IPS-20b (cell line): ENCODE results near the gene NDEL1.

Experiments used
- H3K27ac ChIP-seq: one replicate; pipeline ENCODE4 v1.5.1; 2013; ENCODE audit warnings: low read length
- H3K27me3 ChIP-seq: 2 replicates; pipeline ENCODE4 v1.6.1; 2013; ENCODE audit warnings: mild to moderate bottlenecking, low read length, inconsistent platforms; ENCODE audit not compliant: insufficient read depth
- H3K36me3 ChIP-seq: 2 replicates; pipeline ENCODE4 v1.6.1; 2013; ENCODE audit warnings: low read depth, mild to moderate bottlenecking, inconsistent platforms, low read length, moderate library complexity; ENCODE audit not compliant: insufficient read depth
- H3K4me1 ChIP-seq: 2 replicates; pipeline ENCODE4 v1.6.1; 2013; ENCODE audit warnings: mild to moderate bottlenecking, control low read depth, inconsistent platforms, low read length, moderate library complexity; ENCODE audit not compliant: insufficient read depth
- H3K4me3 ChIP-seq: 2 replicates; pipeline ENCODE4 v1.5.1; 2013; ENCODE audit warnings: mild to moderate bottlenecking, low read length, inconsistent platforms
- H3K9ac ChIP-seq: 2 replicates; pipeline ENCODE4 v1.6.1; 2013; ENCODE audit warnings: low read depth, mild to moderate bottlenecking, inconsistent platforms, low read length, moderate library complexity
- H3K9me3 ChIP-seq: 2 replicates; pipeline ENCODE4 v1.6.1; 2013; ENCODE audit warnings: mild to moderate bottlenecking, low read depth, low read length, inconsistent platforms; ENCODE audit not compliant: insufficient read depth

NDEL1 gene

GRCh38 chr17:8494506-8495111 is 58.9 kb downstream of the NDEL1 start:
- H3K4me1 ChIP-seq: no peaks in the 10 kb centered on the region
- no peak overlapping the region for H3K4me3 ChIP-seq
- H3K9me3 ChIP-seq: no peaks in the 10 kb centered on the region
- H3K27ac ChIP-seq: no peak overlapping the region
- H3K36me3 ChIP-seq: peaks cover 99% of the 10 kb centered on the region
- no peaks in the 10 kb centered on the region for H3K27me3 ChIP-seq
- H3K9ac ChIP-seq: no peak overlapping the region

GRCh38 chr17:8496081-8496480 is 60.4 kb downstream of the NDEL1 start:
- Histone ChIP-seq H3K27me3 (no peaks in the 10 kb centered on the region), H3K4me3 (no peak overlapping the region), H3K4me1 (no peaks in the 10 kb centered on the region), H3K27ac (no peak overlapping the region), H3K9ac (no peak overlapping the region), H3K36me3 (peaks cover 99% of the 10 kb centered on the region), H3K9me3 (no peaks in the 10 kb centered on the region)

- Histone ChIP-seq H3K9me3 (no peaks in the 10 kb centered on the region), H3K27ac (no peak overlapping the region), H3K4me3 (no peak overlapping the region), H3K36me3 (peaks cover 95% of the 10 kb centered on the region), H3K4me1 (no peaks in the 10 kb centered on the region), H3K27me3 (no peaks in the 10 kb centered on the region), H3K9ac (no peak overlapping the region)
These were observed 63.5 kb downstream of the NDEL1 start for GRCh38 chr17:8499171-8499570.

- H3K27ac ChIP-seq: no peak overlapping the region
- no peak overlapping the region for H3K4me3 ChIP-seq
- H3K27me3 ChIP-seq: no peaks in the 10 kb centered on the region
- H3K9me3 ChIP-seq: no peaks in the 10 kb centered on the region
- H3K4me1 ChIP-seq: no peaks in the 10 kb centered on the region
- H3K9ac ChIP-seq: no peak overlapping the region
- peaks cover 95% of the 10 kb centered on the region for H3K36me3 ChIP-seq
These were observed 63.9 kb downstream of the NDEL1 start for GRCh38 chr17:8499614-8500013.

- H3K4me1 ChIP-seq: no peaks in the 10 kb centered on the region
- H3K27me3 ChIP-seq: no peaks in the 10 kb centered on the region
- no peak overlapping the region for H3K27ac ChIP-seq
- no peaks in the 10 kb centered on the region for H3K9me3 ChIP-seq
- peaks cover 95% of the 10 kb centered on the region for H3K36me3 ChIP-seq
- no peak overlapping the region for H3K4me3 ChIP-seq
- no peak overlapping the region for H3K9ac ChIP-seq
These were observed 64.9 kb downstream of the NDEL1 start for GRCh38 chr17:8500609-8501008.

- no peaks in the 10 kb centered on the region for H3K4me1 ChIP-seq
- no peak overlapping the region for H3K27ac ChIP-seq
- no peaks in the 10 kb centered on the region for H3K9me3 ChIP-seq
- no peak overlapping the region for H3K9ac ChIP-seq
- no peak overlapping the region for H3K4me3 ChIP-seq
- no peaks in the 10 kb centered on the region for H3K27me3 ChIP-seq
- peaks cover 95% of the 10 kb centered on the region for H3K36me3 ChIP-seq
These were observed 66.4 kb downstream of the NDEL1 start for GRCh38 chr17:8502126-8502525.

GRCh38 chr17:8503368-8503767 is 67.7 kb downstream of the NDEL1 start:
- H3K9ac ChIP-seq: no peak overlapping the region
- no peak overlapping the region for H3K27ac ChIP-seq
- no peaks in the 10 kb centered on the region for H3K4me1 ChIP-seq
- peaks cover 96% of the 10 kb centered on the region for H3K36me3 ChIP-seq
- H3K9me3 ChIP-seq: no peaks in the 10 kb centered on the region
- H3K4me3 ChIP-seq: no peak overlapping the region
- H3K27me3 ChIP-seq: no peaks in the 10 kb centered on the region

- Histone ChIP-seq H3K4me1 (no peaks in the 10 kb centered on the region), H3K36me3 (peaks cover 96% of the 10 kb centered on the region)
These were observed 68.1 kb downstream of the NDEL1 start for GRCh38 chr17:8503807-8504206.

GRCh38 chr17:8504460-8505207 is 69.0 kb downstream of the NDEL1 start:
- H3K27ac ChIP-seq: no peak overlapping the region
- H3K36me3 ChIP-seq: peaks cover 96% of the 10 kb centered on the region
- no peaks in the 10 kb centered on the region for H3K4me1 ChIP-seq
- no peaks in the 10 kb centered on the region for H3K27me3 ChIP-seq
- H3K4me3 ChIP-seq: no peak overlapping the region
- H3K9me3 ChIP-seq: no peaks in the 10 kb centered on the region
- H3K9ac ChIP-seq: no peak overlapping the region

More at GRCh38 chr17:8503807-8504206, 68.1 kb downstream of the NDEL1 start:
- H3K9me3 ChIP-seq: no peaks in the 10 kb centered on the region
- H3K27me3 ChIP-seq: no peaks in the 10 kb centered on the region
- no peak overlapping the region for H3K4me3 ChIP-seq
- H3K9ac ChIP-seq: no peak overlapping the region
- H3K27ac ChIP-seq: no peak overlapping the region

- H3K27me3 ChIP-seq: no peaks in the 10 kb centered on the region
- H3K4me1 ChIP-seq: no peaks in the 10 kb centered on the region
- H3K36me3 ChIP-seq: peaks cover 96% of the 10 kb centered on the region
These were observed 70.5 kb downstream of the NDEL1 start for GRCh38 chr17:8506145-8506544.

GRCh38 chr17:8514801-8515200 is 79.1 kb downstream of the NDEL1 start:
- H3K4me1 ChIP-seq: no peaks in the 10 kb centered on the region
- no peak overlapping the region for H3K4me3 ChIP-seq
- H3K27ac ChIP-seq: no peak overlapping the region
- H3K36me3 ChIP-seq: peaks cover 97% of the 10 kb centered on the region
- no peaks in the 10 kb centered on the region for H3K9me3 ChIP-seq
- no peak overlapping the region for H3K9ac ChIP-seq
- no peaks in the 10 kb centered on the region for H3K27me3 ChIP-seq

More at GRCh38 chr17:8506145-8506544, 70.5 kb downstream of the NDEL1 start:
- Histone ChIP-seq H3K9ac (no peak overlapping the region), H3K9me3 (no peaks in the 10 kb centered on the region), H3K4me3 (no peak overlapping the region), H3K27ac (no peak overlapping the region)
